Colonic mucosa (tissue), 4 donors: ENCODE data around the gene PRPF38A. TPM values are rescaled to one million over a fixed set of nuclear protein-coding genes. Genes with fewer than 3 reads are reported as not detected.
"Not testable (repeated sequence)": the region's sequence is repeated elsewhere in the genome, so short reads cannot be mapped to it uniquely, and the experiment has no call there.

Experiments
- DNase-seq: peaks from one replicate; pipeline ENCODE4 v3.0.0-alpha.2; 2020
- H3K27ac ChIP-seq: fragments of 200-600 bp; one replicate; pipeline ENCODE4 v1.8.0; 2021
- H3K27me3 ChIP-seq: fragments of 200-600 bp; one replicate; pipeline ENCODE4 v1.8.0; 2021
- H3K36me3 ChIP-seq: fragments of 200-600 bp; one replicate; pipeline ENCODE4 v1.8.0; 2021
- H3K4me1 ChIP-seq: fragments of 200-600 bp; one replicate; pipeline ENCODE4 v1.8.0; 2021; ENCODE audit warnings: mild to moderate bottlenecking
- H3K4me3 ChIP-seq: fragments of 200-600 bp; one replicate; pipeline ENCODE4 v1.8.0; 2021
- H3K9ac ChIP-seq, 2 donors: one replicate each; pipeline ENCODE4 v1.7.0; 2013; ENCODE audit warnings: control low read depth in 2 of 2, low read depth in 2 of 2, low read length in 2 of 2
- H3K9me3 ChIP-seq: fragments of 200-600 bp; one replicate; pipeline ENCODE4 v1.8.0; 2021
- intact Hi-C: fragments of 100-400 bp; cut with DNase I; formaldehyde crosslinking; loops from one replicate; pipeline ENCODE4 v1.14.1; 2022
- total RNA-seq, 2 donors: library from RNA; stranded (reverse); fragmentation: NEBNext Ultra II Directional in 1 of 2; extraction: Animal tissue kit (Norgen Biotek cat#: 25700) in 1 of 2; gene quantifications; one replicate each; pipeline ENCODE4 v1.2.1, GENCODE V29; 2021
- TF ChIP-seq, protein P1 (sequence below): fragments of 200-600 bp; IDR thresholded peaks from one replicate; pipeline ENCODE4 v1.8.0; 2022; ENCODE audit warnings: antibody characterized with exemption, mild to moderate bottlenecking
- donor health status: healthy.
- donor health status: DM: no; HTN: no; CAD: no.
- donor health status: DM: no; HTN: no; CAD: no.

Gene PRPF38A
- total RNA-seq, 2 donors from 2014 or later, result 56.7 to 61.4 TPM

DNA sequence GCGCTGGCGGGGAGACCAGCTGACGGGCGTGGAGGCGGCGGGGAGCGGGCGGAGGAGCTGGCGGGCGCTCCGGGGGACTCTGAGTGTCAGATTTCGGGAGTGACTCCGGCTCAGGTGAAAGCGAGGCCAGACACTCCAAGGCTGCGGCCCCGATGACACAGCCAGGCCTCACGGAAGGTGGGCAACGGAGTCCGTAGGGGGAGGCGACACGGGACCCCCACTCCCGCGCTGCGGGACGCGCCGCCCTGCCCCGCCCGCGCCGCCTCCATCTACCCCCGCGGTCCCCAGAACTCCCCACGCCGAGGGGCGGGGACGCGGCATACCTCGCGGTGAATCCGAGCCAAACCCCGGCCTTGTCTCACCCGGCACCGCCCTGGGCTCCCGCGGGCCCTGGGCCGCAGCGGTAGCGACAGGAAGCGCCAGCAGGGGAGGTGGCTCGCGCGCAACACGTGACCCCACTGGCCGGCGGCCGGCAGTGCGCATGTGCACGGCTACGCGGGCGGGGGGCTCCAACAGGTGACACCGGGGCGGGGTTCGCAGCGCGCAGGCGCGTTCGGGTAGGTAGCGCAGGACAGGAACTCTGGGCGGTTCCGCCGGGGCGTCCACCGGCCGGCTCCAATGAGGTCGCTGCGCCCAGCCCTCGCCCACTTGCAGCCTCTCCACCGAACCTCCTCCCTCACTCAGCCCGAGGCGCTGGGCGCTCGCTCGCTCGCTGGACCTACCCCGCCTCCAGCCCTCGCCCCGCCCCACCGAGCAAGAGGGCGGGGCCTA is 38.5 kb upstream of the PRPF38A start, which contains the start of gene CC2D1B:
CC2D1B (minus strand) TSS at position 460 of the 771 bp plus-strand sequence. CDS start 1,585 bp downstream, outside the sequence.
- peaks cover 7% of the 10 kb centered on the region for H3K36me3 ChIP-seq
- no peaks in the 10 kb centered on the region for H3K9me3 ChIP-seq
- H3K4me1 ChIP-seq, result peaks cover 3% of the 10 kb centered on the region
- DNase-seq, result peak; percentile 98
- peak within 1 kb of the TSS; percentile 89 for H3K27ac ChIP-seq
- peak within 1 kb of the TSS; percentile 82 for H3K4me3 ChIP-seq
- no peaks in the 10 kb centered on the region for H3K27me3 ChIP-seq
- intact Hi-C loops, result no loop called here
- peak within 1 kb of the TSS; percentile 91 to 96 for H3K9ac ChIP-seq
- TF ChIP-seq, protein P1, sequence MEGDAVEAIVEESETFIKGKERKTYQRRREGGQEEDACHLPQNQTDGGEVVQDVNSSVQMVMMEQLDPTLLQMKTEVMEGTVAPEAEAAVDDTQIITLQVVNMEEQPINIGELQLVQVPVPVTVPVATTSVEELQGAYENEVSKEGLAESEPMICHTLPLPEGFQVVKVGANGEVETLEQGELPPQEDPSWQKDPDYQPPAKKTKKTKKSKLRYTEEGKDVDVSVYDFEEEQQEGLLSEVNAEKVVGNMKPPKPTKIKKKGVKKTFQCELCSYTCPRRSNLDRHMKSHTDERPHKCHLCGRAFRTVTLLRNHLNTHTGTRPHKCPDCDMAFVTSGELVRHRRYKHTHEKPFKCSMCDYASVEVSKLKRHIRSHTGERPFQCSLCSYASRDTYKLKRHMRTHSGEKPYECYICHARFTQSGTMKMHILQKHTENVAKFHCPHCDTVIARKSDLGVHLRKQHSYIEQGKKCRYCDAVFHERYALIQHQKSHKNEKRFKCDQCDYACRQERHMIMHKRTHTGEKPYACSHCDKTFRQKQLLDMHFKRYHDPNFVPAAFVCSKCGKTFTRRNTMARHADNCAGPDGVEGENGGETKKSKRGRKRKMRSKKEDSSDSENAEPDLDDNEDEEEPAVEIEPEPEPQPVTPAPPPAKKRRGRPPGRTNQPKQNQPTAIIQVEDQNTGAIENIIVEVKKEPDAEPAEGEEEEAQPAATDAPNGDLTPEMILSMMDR, result no peak

DNA sequence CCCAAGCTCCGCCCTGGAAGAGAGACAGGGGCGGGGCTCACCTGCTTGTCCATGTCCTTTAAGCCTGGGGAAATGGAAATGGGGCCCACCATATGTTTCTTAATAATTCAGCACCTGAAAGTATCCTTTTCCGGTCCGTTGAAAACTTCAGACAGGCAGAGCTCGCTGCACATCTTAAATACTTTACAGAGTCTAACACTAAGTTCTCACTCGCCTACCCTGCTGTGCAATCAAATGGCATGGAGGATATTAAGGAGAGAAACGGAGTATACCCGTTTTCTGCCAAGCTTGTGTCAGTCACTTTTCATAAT is 37.9 kb upstream of the PRPF38A start:
- DNase-seq, result no peak
- peak overlapping the region; percentile 89 for H3K27ac ChIP-seq
- peak overlapping the region in 1 of 2 donors; percentile 46 for H3K9ac ChIP-seq
- H3K4me3 ChIP-seq, result peak overlapping the region; percentile 82
- H3K36me3 ChIP-seq, result peaks cover 7% of the 10 kb centered on the region
- TF ChIP-seq, protein P1, result no peak
- peaks cover 3% of the 10 kb centered on the region for H3K4me1 ChIP-seq
- H3K27me3 ChIP-seq, result no peaks in the 10 kb centered on the region
- intact Hi-C loops, result no loop called here
- no peaks in the 10 kb centered on the region for H3K9me3 ChIP-seq

DNA sequence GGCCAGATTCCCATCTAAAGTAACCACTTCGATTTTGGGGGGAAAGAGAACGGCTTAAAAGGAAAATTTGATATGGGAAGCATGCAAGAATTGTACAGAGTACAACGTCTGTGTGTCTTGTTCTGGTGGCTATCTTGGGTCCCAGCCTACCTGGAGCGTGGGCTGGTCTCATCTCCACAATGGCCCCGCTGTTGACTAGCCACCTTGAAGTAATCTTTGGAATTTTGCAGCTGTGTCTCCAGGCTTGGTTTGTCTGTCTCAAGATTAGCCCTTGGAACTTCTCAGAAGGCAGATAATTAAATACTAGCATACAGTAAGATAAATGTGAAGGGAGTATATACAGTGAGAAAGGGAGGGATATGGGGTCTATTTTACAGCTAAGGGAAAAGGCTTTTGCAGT is 37.1 kb upstream of the PRPF38A start:
- intact Hi-C loops, result no loop called here
- no peak overlapping the region for H3K9ac ChIP-seq
- H3K27me3 ChIP-seq, result no peaks in the 10 kb centered on the region
- no peaks in the 10 kb centered on the region for H3K9me3 ChIP-seq
- TF ChIP-seq, protein P1, result no peak
- DNase-seq, result no peak
- peaks cover 4% of the 10 kb centered on the region for H3K36me3 ChIP-seq
- H3K27ac ChIP-seq, result no peak overlapping the region
- H3K4me1 ChIP-seq, result peaks cover 3% of the 10 kb centered on the region
- H3K4me3 ChIP-seq, result no peak overlapping the region

DNA sequence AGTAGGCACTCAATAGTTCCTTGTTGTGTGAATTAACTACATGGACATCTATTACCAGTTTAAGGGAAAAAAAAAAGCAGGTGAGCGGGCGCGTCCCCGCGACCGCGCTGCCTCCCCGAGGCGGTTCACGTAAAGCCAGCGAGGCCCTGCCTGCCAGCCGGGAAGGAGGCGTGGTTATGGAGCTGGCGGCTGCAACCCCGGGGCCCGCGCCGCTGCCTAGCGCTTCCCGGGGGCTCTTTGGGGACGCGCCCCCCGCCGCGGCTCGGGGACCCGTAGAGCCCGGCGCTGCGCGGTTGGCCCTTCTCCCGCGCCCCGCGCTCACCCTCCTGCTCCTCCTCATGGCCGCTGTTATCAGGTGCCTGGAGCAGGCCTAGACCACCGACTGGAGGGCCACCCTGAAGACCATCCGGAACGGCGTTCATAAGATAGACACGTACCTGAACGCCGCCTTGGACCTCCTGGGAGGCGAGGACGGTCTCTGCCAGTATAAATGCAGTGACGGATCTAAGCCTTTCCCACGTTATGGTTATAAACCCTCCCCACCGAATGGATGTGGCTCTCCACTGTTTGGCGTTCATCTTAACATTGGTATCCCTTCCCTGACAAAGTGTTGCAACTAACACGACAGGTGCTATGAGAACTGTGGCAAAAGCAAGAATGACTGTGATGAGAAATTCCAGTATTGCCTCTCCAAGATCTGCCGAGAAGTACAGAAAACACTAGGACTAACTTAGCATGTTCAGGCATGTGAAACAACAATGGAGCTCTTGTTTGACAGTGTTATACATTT is 35.8 kb upstream of the PRPF38A start:
- intact Hi-C loops, result no loop called here

DNA sequence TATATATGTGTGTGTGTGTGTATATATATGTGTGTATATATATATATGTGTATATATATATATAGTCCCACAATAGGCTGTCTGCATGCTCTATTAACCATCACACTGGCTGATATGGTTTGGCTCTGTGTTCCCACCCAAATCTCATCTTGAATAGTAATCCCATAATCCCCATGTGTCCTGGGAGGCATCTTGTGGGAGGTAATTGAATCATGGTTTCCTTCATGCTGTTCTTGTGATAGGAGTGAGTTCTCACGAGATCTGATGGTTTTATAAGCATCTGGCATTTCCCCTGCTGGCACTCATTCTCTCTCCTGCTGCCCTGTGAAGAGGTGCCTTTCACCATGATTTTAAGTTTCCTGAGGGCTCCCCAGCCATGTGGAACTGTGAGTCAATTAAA is 34.6 kb upstream of the PRPF38A start:
- H3K4me1 ChIP-seq, H3K4me3 ChIP-seq, H3K36me3 ChIP-seq, H3K27me3 ChIP-seq, H3K27ac ChIP-seq, H3K9ac ChIP-seq, intact Hi-C loops, H3K9me3 ChIP-seq, DNase-seq: not testable (repeated sequence)

More for the DNA sequence above, 35.8 kb upstream of the PRPF38A start:
- Histone ChIP-seq H3K27ac (no peak overlapping the region), H3K9me3 (no peaks in the 10 kb centered on the region), H3K4me1 (peaks cover 3% of the 10 kb centered on the region), H3K9ac (peak overlapping the region; percentile 66 to 68), H3K36me3 (no peaks in the 10 kb centered on the region), H3K27me3 (no peaks in the 10 kb centered on the region), H3K4me3 (peak overlapping the region; percentile 48)
- DNase-seq, result peak; percentile 73
- TF ChIP-seq, protein P1, result no peak
